Activated CD4-positive, alpha-beta T cell treated with anti-CD3 and anti-CD28 coated beads for 4 hours (primary cell): ENCODE results near the gene CMTM8.
"Not testable (repeated sequence)": the region's sequence is repeated elsewhere in the genome, so short reads cannot be mapped to it uniquely, and the experiment has no call there.

Experiments
- DNase-seq, 2 donors: peaks; one replicate each; pipeline ENCODE4 v3.0.0-alpha.2; 2020

Gene CMTM8

DNA sequence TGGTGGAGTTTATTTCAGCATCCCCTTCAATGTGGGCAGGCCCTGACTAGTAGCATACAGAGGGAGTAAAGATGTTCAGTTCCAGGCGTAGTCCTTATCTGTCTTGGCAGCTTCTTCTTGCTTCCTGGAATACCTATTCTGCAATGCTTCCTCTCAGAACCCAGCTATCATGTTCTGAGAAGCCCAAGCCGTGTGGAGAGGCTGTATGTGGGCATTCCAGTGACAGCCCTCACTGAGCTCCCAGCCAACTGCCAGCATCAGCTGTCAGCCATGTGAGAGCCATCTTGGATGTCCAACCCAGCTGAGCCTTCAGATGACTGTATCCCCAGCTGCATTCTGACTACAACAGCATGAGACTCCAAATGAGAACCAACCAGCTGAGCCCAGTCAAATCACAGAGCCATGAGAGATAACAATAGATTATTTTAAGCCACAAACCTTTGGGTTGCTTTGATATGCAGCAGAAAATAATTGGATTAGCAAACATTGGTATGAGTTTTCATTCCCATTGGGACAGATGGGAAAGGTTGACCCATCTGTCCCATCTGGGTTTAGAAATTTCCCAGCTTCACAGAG is 144.7 kb downstream of the CMTM8 start:
- no peak for DNase-seq

- no peak for DNase-seq
These were observed 146.5 kb downstream of the CMTM8 start for GRCh38 chr3:32384938-32385337.

DNA sequence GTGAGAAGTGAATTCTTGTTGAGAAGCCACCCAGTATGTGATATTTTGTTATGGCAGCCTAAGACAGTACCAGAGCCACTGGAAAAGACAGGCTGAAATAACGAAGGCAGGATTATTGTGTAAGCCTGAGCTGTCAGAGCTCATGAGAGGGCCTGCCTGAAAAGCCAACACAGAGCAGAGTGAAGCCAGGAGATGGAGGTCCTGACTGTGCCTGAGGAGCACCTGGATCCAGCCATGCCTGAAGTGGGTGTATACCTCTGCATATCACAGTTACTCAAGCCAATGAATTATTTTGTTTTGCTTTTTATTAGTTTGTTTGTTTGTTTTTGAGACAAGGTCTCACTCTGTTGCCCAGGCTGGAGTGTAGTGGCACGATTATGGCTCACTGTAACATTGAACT is 149.0 kb downstream of the CMTM8 start:
- no peak for DNase-seq

DNA sequence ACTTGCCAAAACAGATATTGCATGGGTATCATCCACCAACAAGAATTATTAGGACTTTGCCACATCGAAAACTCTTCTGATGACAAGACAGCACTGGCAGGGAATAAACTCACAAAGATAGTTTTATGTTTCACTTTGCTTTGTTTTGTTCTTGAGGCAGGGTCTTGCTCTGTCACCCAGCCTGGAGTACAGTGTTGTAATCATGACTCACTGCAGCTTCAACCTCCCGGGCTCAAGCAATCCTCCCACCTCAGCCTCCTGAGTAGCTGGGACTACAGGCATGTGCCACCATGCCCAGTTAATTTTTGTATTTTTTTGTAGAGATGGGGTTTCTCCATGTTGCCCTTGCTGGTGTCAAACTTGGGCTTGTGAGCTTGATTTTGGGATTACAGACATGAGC is 151.1 kb downstream of the CMTM8 start:
- DNase-seq = not testable (repeated sequence)

DNA sequence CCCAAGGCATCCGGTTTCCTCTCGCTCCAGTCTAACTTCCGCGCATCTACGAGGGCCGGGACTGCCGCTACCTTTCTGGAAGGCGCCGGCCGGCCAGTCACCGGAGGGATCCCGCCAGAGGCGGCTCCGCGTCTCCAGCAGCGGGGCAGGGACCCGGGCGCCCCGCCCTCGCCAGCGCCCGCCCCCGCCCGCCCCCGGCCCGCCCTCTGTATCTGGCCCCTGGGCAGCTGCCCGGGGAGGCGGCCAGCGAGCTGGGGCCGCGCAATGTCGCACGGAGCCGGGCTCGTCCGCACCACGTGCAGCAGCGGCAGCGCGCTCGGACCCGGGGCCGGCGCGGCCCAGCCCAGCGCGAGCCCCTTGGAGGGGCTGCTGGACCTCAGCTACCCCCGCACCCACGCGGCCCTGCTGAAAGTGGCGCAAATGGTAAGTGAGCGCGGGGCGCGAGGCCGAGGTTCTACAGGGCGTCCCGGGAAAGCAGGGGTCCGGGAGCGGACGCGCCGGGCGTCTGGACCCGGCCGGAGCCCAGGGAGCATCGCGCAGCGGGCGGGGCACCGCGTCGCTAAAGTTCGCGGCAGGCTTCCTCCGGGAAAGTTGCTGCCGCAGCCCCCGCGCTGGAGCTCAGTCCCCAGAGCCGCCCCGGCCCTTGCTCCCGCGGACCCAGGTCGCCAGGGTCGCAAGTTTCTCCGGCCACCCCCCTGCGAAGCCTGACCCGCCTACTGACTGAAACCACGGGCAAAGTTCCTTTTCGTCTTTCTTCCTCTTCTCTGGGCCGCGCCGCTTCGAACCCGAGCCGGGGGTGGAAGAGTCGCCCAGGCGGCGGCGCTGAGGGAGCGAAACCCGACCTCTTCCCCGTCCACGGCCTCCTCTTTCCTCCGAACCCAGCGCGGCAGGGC is 153.4 kb downstream of the CMTM8 start, which contains the start of gene CMTM7:
TSS of gene CMTM7 (plus strand) at position 211 of the 893 bp plus-strand sequence. CDS start at position 265, 54 bp downstream.
- peak; percentile 48 to 50 for DNase-seq

- peak in 1 of 2 donors; percentile 19 for DNase-seq
These were observed 154.2 kb downstream of the CMTM8 start for GRCh38 chr3:32392536-32393302.

DNA sequence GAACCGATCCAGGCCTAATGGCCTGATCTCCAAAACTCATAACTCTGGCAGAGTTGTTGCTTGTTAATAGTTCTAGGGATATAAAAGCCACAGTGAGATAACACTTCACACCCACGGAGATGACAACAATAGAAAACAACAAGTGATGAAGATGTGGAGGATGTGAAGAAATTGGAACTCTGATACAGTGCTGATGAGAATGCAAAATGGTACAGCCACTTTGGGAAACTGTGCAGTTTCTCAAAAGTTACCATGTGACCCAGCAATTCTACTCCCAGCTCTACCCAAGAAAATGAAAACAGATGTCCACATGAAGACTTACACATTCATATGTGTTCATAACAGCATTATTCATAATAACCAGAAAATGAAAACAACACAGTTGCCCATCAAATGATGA is 157.0 kb downstream of the CMTM8 start:
- no peak for DNase-seq

- DNase-seq = no peak
These were observed 159.5 kb downstream of the CMTM8 start for GRCh38 chr3:32397941-32398340.

DNA sequence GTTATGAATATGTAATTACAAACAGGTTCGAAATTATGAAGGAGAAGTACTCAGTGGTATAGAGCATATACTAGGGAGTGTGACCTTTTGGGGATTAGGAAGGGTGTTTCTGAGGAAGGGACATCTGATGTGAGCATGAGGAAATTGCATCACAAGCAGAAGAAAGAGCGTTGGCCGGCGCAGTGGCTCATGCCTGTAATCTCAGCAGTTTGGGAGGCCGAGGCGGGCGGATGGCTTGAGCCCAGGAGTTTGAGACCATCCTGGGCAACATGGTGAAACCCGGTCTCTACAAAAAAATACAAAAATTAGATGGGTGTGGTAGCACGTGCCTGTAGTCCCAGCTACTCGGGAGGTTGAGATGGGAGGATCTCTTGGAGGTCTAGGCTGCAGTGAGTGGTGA is 160.1 kb downstream of the CMTM8 start:
- no peak for DNase-seq

DNA sequence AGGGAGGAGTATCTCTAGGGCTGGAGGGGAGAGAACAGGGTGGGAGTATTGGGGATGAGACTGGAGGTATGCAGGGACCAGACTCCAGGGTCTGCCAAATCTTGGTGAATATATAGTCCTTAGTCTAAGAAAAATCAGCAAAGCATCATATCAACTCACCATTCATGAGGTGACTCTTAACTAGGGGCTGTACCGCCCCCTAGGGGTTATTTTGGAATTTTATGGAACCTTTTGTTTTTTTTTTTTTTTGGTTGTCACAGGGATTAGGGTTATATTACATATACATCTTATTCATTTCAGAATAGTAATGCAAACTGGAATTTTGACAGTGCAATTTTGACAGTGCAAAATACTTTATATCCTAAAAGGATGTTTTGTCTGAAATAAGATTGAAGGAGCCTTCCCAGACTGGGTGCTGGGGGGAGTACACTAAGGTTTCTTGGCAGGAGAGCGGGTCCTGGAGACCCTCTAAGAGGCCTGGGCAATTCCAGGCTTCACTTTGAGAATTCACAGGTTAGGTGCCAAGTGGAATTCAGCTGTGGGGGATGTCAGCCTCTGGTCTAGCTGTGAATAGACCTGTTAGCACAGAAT is 160.6 kb downstream of the CMTM8 start:
- DNase-seq = peak in 1 of 2 donors; percentile 57

- DNase-seq = no peak
These were observed 162.6 kb downstream of the CMTM8 start for GRCh38 chr3:32401126-32401525.

DNA sequence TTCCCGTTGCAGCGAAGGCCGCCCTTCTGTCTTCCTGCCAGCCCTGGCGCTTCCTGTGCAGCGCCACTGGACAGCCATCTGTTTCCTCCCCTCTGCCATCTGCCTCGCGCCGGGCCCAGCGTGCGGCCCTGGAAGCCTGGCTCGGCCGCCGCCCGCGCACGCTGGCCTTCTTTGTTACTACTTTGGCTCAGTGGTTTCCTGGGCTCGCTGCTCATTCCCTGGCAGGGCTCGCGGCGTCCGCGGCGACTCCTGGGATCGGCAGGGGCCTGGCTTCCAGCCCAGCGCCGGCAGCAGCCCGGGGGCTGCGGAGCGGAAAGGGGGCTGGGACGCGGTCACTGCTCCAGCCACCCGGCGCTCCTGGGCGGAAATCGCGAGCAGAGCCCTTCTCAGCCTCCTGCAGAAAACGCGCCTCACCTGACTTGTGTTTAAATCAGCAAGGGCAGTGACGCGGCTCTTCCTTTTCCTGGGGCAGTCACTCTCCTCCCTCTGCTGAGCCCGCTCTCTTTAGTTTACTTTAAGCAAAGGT is 163.1 kb downstream of the CMTM8 start:
- peak; percentile 55 to 62 for DNase-seq

- no peak for DNase-seq
These were observed 165.2 kb downstream of the CMTM8 start for GRCh38 chr3:32403663-32404062.

DNA sequence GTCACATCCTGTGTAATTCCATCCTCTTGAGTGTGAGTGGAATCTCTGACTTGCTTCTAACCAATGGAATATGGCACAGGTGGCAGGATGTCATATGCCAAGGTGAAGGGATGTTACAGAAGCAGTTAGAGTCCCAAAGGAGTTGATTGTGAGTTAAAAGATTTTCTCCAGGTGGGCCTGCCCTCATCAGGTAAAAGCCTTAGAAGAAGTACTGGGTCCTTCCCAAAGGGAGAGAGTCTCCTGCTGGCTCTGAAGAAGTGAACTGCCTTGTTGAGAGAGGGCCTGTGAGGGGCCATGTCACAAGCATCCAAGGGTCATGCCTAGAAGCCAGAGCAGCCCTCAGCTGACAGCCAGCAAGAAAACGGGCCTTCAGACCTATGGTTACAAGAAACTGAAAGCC is 166.2 kb downstream of the CMTM8 start:
- DNase-seq = no peak

DNA sequence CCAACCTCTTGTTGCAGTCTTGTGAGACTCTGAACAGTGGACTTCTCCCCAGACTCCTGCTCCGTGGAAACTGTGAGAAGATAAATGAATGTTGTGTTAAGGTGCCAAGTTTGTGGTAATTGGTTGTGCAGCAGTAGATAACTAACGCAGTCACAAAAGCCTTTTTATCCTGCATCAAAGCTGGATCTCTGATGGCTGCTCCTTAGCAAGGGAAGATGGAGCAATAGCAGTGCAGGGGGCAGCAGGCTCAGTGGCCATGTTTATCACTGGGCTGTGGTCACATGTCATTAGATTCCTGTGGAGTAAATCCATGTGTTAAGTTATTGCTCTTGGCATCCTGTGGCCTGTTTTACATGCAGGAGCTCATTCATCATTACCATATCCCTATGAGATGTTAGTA is 166.7 kb downstream of the CMTM8 start:
- no peak for DNase-seq

GRCh38 chr3:32405711-32406323 is 167.3 kb downstream of the CMTM8 start:
- DNase-seq = no peak

DNA sequence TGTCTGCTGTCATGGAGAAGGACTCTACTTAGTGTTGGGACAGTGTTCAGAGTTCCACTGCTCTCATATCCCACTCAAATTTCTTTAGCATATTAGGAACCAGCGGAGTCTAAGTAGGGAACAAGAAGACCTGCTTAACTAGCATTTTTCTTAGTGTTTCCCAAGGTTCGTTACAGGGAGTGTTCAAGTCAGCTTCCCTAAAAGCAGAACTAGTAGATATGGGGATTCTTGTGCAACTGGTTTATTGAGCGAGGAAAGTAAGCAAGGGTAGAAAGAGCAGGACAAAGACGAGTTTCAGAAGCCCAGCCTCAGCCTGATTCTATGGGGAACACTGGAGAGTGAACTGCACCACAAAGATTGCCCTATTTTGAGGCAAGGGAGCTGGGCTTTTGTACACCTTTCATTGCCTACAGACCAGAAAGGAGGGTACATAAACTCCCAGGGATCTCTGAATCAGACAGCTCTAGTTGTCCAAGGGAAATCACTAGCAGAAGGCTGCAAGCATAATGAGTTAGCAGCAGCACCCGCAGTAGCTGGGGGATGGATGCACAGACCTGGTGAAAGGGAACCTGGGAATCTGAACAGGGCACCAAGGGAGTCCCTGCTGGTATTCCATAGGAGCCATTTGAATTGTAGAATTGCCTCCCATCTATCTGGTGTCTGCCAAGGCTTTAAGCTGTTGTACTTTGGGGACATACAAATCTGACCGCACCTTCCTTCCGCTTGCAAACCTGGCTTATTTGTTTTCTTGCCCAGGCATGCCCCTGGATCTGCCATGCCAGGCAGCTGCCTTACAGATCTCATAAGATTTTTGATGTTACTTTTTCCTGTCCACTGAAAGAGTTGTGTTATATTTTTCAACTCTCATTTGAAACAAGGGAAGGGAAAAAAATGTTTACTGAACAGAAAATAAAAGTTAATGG is 168.3 kb downstream of the CMTM8 start:
- DNase-seq = no peak

DNA sequence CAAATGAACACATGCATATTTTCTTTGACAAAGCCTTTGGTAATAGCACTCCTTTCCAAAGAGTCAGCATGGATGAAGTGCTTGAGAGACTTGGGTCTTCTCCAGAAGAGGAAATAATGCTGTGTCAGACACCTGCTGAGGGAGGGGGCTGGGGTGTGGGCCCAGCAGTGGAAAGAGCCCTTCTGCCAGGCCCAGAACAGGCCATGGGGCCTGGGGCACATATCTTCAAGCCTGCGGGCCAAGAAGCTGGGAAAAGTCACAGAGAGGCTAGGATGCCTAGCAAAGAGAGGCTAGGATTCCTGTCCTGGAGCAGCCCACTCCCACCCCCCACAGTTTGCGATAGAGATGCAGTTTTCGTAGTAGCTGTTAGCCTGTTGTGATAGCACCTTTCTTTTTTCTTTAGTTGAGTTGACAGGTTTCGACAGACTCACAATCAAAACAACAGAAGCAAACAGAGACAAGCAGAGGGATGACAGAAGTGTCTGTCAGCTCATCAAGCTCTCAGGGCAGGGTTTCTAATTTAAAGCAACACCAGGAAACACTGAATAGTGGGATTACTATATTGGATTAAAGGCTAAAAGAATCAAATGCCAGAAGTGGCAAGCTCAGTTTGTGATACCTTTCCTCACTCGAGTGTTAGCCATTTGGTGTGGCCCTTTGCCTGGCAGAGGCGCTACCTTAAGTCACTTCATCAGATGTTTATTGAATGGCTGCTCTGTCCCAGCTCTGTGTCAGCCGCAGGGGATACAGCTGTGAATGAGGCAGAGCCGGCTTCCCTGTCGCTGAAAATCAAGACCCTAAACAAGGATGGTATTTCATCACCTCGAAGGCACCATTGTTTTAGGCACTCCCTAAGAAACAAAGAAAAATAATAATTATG is 172.1 kb downstream of the CMTM8 start:
- DNase-seq = no peak

DNA sequence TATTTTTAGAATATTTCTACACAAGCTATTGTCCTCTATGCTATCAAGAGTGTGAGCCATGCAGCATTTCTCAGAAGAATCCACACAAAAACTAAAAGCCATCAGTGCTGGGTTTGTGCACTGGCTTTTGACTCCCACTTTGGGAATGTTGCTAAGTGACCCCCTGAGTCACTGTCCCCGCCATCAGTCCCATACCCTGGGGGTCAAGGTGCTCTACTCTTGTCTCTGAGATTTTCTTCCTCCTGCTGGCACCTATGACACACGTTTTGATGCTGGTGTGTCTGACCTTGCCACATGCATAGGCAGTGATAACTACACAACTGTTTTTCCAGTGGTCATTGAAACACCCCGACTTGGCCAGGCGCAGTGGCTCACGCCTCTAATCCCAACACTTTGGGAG is 173.0 kb downstream of the CMTM8 start:
- DNase-seq = no peak

- no peak for DNase-seq
These were observed 174.4 kb downstream of the CMTM8 start for GRCh38 chr3:32412887-32413286.
